ENCODE measurements around the gene GMDS.

The GMDS gene

GRCh38 chr6:1621070-1621701, 624.2 kb downstream of the GMDS start:
- Histone ChIP-seq H3K27me3 (ENCODE audit: control insufficient read depth in 2 of 2, insufficient read depth in 2 of 2, low read length in 2 of 2) (peaks cover 3 to 17% of the 10 kb centered on the region in 2 donors), H3K4me1 (ENCODE audit: control insufficient read depth in 2 of 2, insufficient read depth in 2 of 2, low read length in 2 of 2) (peaks cover 2 to 4% of the 10 kb centered on the region in 2 donors), H3K36me3 (ENCODE audit: control insufficient read depth in 2 of 2, insufficient read depth in 2 of 2, low read length in 2 of 2) (peaks cover 6 to 8% of the 10 kb centered on the region in 2 donors), H3K9me3 (ENCODE audit: control insufficient read depth in 2 of 2, low read length in 2 of 2) (no peaks in the 10 kb centered on the region), H3K9ac (ENCODE audit: low read depth in 1 of 2, low read length in 2 of 2) (no peak overlapping the region), H3K27ac (ENCODE audit: low read depth in 2 of 2, low read length in 2 of 2) (no peak overlapping the region), H3K4me3 (ENCODE audit: low read length in 2 of 2) (no peak overlapping the region)

DNA sequence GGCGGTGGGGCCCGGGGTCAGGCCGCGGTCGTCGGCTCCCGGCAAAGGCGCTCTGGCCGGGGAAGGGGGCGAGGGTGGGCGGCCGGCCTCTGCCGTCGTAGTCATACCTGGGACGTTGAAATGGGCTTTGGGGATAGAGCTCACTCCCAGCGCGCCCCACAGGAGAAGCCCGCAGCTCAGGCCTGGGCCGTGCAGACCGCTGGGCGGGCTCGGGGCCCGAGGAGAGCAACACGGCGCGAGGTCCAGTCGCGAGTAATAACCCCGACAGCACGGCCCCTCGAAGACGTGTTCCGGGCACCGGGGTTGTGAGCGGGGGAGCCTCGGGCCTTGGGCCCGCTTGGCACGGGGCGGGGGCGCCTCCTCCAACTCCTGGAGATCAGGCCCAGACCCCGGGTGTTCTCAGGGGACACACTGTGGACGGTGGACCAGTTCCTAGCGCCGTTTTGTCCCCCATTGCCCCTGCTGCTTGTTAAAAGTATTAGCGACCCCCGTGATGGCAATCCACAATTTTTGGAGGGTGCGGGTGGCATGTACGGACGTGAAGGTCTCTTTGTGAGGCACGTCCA, 624.8 kb downstream of the GMDS start:
- no peak overlapping the region for H3K27ac ChIP-seq (ENCODE audit: low read depth in 2 of 2, low read length in 2 of 2)

DNA sequence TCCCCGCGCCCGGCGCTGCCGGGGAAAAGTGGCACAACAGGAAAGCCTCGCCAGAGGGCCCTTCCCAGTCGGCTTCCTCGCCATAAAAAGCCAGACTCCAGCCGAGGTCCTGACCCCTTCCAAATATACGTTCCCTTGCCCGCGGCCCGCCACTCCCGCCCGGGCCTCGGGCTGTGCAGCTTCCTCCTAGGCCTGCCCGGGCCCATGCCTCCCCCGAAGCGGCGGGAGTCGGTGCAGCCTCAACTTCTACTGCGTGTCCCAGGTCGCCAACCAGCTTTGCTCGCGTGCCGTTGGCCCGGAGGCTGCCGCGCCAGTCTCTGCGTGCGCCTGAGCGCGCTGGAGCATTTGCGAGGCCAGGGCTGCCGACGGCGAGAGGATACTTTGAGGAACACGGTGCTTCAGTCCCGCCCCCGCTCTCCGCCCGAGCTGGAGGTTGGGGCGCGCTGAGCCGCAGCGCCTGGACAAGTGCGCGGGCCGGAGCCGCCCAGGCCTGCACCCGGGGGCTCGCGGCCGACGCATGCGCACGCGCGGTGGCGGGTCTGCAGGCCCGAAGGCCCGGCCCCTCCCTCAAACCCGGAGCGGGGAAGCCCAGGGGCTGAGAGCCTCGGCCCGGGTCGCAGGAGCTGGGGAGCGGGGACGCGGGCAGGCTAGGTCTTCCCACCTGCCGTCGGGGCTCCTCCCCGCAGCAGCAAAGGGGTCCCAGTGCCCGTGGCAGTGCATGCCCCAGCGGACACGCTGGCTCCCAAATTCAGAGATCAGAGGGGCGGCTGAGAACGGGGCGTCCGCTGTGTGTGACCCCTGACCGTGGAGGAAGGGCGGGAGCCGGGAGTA, 625.5 kb downstream of the GMDS start:
- no peak overlapping the region for H3K4me3 ChIP-seq (ENCODE audit: low read length in 2 of 2)
- peaks cover 6 to 8% of the 10 kb centered on the region in 2 donors for H3K36me3 ChIP-seq (ENCODE audit: control insufficient read depth in 2 of 2, insufficient read depth in 2 of 2, low read length in 2 of 2)
- H3K27ac ChIP-seq (ENCODE audit: low read depth in 2 of 2, low read length in 2 of 2): no peak overlapping the region
- peaks cover 11 to 15% of the 10 kb centered on the region in 2 donors for H3K27me3 ChIP-seq (ENCODE audit: control insufficient read depth in 2 of 2, insufficient read depth in 2 of 2, low read length in 2 of 2)
- no peak overlapping the region for H3K9ac ChIP-seq (ENCODE audit: low read depth in 1 of 2, low read length in 2 of 2)
- H3K9me3 ChIP-seq (ENCODE audit: control insufficient read depth in 2 of 2, low read length in 2 of 2): no peaks in the 10 kb centered on the region
- peaks cover 0 to 2% of the 10 kb centered on the region in 2 donors for H3K4me1 ChIP-seq (ENCODE audit: control insufficient read depth in 2 of 2, insufficient read depth in 2 of 2, low read length in 2 of 2)

More for the DNA sequence above, 624.8 kb downstream of the GMDS start:
- no peak overlapping the region for H3K9ac ChIP-seq (ENCODE audit: low read depth in 1 of 2, low read length in 2 of 2)
- H3K9me3 ChIP-seq (ENCODE audit: control insufficient read depth in 2 of 2, low read length in 2 of 2): no peaks in the 10 kb centered on the region
- H3K4me1 ChIP-seq (ENCODE audit: control insufficient read depth in 2 of 2, insufficient read depth in 2 of 2, low read length in 2 of 2): peaks cover 2 to 4% of the 10 kb centered on the region in 2 donors
- H3K36me3 ChIP-seq (ENCODE audit: control insufficient read depth in 2 of 2, insufficient read depth in 2 of 2, low read length in 2 of 2): peaks cover 6 to 8% of the 10 kb centered on the region in 2 donors
- H3K4me3 ChIP-seq (ENCODE audit: low read length in 2 of 2): no peak overlapping the region
- peaks cover 4 to 13% of the 10 kb centered on the region in 2 donors for H3K27me3 ChIP-seq (ENCODE audit: control insufficient read depth in 2 of 2, insufficient read depth in 2 of 2, low read length in 2 of 2)

DNA sequence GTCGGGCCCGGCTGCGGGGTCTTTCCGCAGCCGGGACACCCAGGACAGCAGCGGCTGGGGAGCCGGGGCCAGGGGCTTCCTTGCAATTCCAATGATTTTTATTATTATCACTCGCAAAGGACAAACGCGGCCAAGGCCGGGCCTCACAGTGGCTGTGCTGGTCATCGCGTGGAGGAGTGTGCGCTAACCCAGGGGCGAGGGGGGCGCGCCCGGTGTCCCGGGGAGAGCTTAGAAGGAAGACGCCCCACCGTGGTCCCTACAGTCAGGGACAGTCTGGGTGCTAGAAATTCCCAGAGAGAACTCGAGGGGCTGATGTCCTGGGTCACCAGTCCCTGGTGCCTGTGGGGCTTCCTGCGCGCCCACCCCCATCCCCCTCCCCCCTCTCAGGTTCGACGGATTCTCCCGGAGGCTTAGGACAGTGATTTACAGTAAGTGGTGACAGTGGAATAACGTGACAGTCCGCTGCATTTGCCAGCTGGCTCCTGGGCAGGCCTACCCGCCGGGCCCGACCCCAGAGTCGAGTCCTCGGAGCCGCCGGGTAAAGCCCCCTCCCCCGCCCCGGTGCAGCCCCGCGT, 626.2 kb downstream of the GMDS start:
- peaks cover 15 to 18% of the 10 kb centered on the region in 2 donors for H3K27me3 ChIP-seq (ENCODE audit: control insufficient read depth in 2 of 2, insufficient read depth in 2 of 2, low read length in 2 of 2)
- no peak overlapping the region for H3K4me3 ChIP-seq (ENCODE audit: low read length in 2 of 2)
- H3K36me3 ChIP-seq (ENCODE audit: control insufficient read depth in 2 of 2, insufficient read depth in 2 of 2, low read length in 2 of 2): peaks cover 6 to 8% of the 10 kb centered on the region in 2 donors
- peaks cover 0 to 2% of the 10 kb centered on the region in 2 donors for H3K4me1 ChIP-seq (ENCODE audit: control insufficient read depth in 2 of 2, insufficient read depth in 2 of 2, low read length in 2 of 2)
- H3K9me3 ChIP-seq (ENCODE audit: control insufficient read depth in 2 of 2, low read length in 2 of 2): no peaks in the 10 kb centered on the region
- no peak overlapping the region for H3K27ac ChIP-seq (ENCODE audit: low read depth in 2 of 2, low read length in 2 of 2)
- H3K9ac ChIP-seq (ENCODE audit: low read depth in 1 of 2, low read length in 2 of 2): no peak overlapping the region

GRCh38 chr6:1618311-1619097, 626.9 kb downstream of the GMDS start:
- Histone ChIP-seq H3K4me1 (ENCODE audit: control insufficient read depth in 2 of 2, insufficient read depth in 2 of 2, low read length in 2 of 2) (peaks cover 0 to 4% of the 10 kb centered on the region in 2 donors), H3K36me3 (ENCODE audit: control insufficient read depth in 2 of 2, insufficient read depth in 2 of 2, low read length in 2 of 2) (peaks cover 3 to 8% of the 10 kb centered on the region in 2 donors), H3K9me3 (ENCODE audit: control insufficient read depth in 2 of 2, low read length in 2 of 2) (no peaks in the 10 kb centered on the region), H3K4me3 (ENCODE audit: low read length in 2 of 2) (no peak overlapping the region), H3K27ac (ENCODE audit: low read depth in 2 of 2, low read length in 2 of 2) (no peak overlapping the region), H3K9ac (ENCODE audit: low read depth in 1 of 2, low read length in 2 of 2) (no peak overlapping the region), H3K27me3 (ENCODE audit: control insufficient read depth in 2 of 2, insufficient read depth in 2 of 2, low read length in 2 of 2) (peaks cover 19 to 24% of the 10 kb centered on the region in 2 donors)

- no peak overlapping the region for H3K4me3 ChIP-seq (ENCODE audit: low read length in 2 of 2)
- H3K9me3 ChIP-seq (ENCODE audit: control insufficient read depth in 2 of 2, low read length in 2 of 2): no peaks in the 10 kb centered on the region
- H3K36me3 ChIP-seq (ENCODE audit: control insufficient read depth in 2 of 2, insufficient read depth in 2 of 2, low read length in 2 of 2): peaks cover 0 to 4% of the 10 kb centered on the region in 2 donors
- H3K27ac ChIP-seq (ENCODE audit: low read depth in 2 of 2, low read length in 2 of 2): no peak overlapping the region
- H3K4me1 ChIP-seq (ENCODE audit: control insufficient read depth in 2 of 2, insufficient read depth in 2 of 2, low read length in 2 of 2): peaks cover 0 to 4% of the 10 kb centered on the region in 2 donors
- H3K9ac ChIP-seq (ENCODE audit: low read depth in 1 of 2, low read length in 2 of 2): no peak overlapping the region
- H3K27me3 ChIP-seq (ENCODE audit: control insufficient read depth in 2 of 2, insufficient read depth in 2 of 2, low read length in 2 of 2): peaks cover 26 to 33% of the 10 kb centered on the region in 2 donors
These were observed 627.7 kb downstream of the GMDS start for GRCh38 chr6:1617466-1618310.

GRCh38 chr6:1616701-1617463, 628.5 kb downstream of the GMDS start:
- H3K9me3 ChIP-seq (ENCODE audit: control insufficient read depth in 2 of 2, low read length in 2 of 2): no peaks in the 10 kb centered on the region
- no peak overlapping the region for H3K9ac ChIP-seq (ENCODE audit: low read depth in 1 of 2, low read length in 2 of 2)
- H3K27ac ChIP-seq (ENCODE audit: low read depth in 2 of 2, low read length in 2 of 2): no peak overlapping the region
- H3K4me1 ChIP-seq (ENCODE audit: control insufficient read depth in 2 of 2, insufficient read depth in 2 of 2, low read length in 2 of 2): peaks cover under 1 to 6% of the 10 kb centered on the region in 2 donors
- H3K36me3 ChIP-seq (ENCODE audit: control insufficient read depth in 2 of 2, insufficient read depth in 2 of 2, low read length in 2 of 2): no peaks in the 10 kb centered on the region
- H3K4me3 ChIP-seq (ENCODE audit: low read length in 2 of 2): no peak overlapping the region
- peaks cover 29 to 40% of the 10 kb centered on the region in 2 donors for H3K27me3 ChIP-seq (ENCODE audit: control insufficient read depth in 2 of 2, insufficient read depth in 2 of 2, low read length in 2 of 2)

DNA sequence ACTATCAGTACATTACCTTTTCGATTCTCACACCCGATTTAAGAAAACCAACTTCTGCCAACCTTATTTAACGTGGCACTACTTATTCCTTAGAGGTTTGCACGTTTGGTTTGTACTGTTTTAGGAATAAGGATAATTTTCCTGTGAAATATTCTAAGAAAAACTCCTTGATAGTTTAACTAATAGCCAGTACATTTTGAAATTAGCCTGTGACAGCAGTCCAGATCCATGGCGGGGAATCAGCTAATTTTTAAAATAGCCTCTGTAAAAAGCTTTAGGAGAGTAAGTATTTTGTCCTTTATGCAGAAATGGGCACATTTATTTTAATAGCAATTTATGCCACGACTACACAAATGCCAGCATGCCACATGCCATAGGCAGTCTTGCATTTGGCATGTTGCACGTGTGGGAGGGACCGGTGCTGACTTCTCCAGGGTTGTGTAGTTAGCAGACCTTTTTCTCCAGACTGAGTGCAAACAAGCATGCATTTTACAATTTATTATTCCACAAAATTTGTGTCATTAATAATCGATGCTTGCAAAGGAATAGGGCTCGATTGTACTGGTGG, 629.5 kb downstream of the GMDS start:
- H3K9me3 ChIP-seq (ENCODE audit: control insufficient read depth in 2 of 2, low read length in 2 of 2): no peaks in the 10 kb centered on the region
- H3K9ac ChIP-seq (ENCODE audit: low read depth in 1 of 2, low read length in 2 of 2): no peak overlapping the region
- peaks cover 28 to 41% of the 10 kb centered on the region in 2 donors for H3K27me3 ChIP-seq (ENCODE audit: control insufficient read depth in 2 of 2, insufficient read depth in 2 of 2, low read length in 2 of 2)
- no peaks in the 10 kb centered on the region for H3K36me3 ChIP-seq (ENCODE audit: control insufficient read depth in 2 of 2, insufficient read depth in 2 of 2, low read length in 2 of 2)
- peaks cover 3 to 8% of the 10 kb centered on the region in 2 donors for H3K4me1 ChIP-seq (ENCODE audit: control insufficient read depth in 2 of 2, insufficient read depth in 2 of 2, low read length in 2 of 2)
- no peak overlapping the region for H3K4me3 ChIP-seq (ENCODE audit: low read length in 2 of 2)
- H3K27ac ChIP-seq (ENCODE audit: low read depth in 2 of 2, low read length in 2 of 2): no peak overlapping the region
